Activated gamma-delta T cell (primary cell): Measurements from ENCODE around the gene WRAP73.
"Not testable (repeated sequence)": the region's sequence is repeated elsewhere in the genome, so short reads cannot be mapped to it uniquely, and the experiment has no call there.

ENCODE experiments used
- DNase-seq: peaks from one replicate; lab custom pipeline; 2025; lab: John Stamatoyannopoulos, UW

WRAP73 gene

DNA sequence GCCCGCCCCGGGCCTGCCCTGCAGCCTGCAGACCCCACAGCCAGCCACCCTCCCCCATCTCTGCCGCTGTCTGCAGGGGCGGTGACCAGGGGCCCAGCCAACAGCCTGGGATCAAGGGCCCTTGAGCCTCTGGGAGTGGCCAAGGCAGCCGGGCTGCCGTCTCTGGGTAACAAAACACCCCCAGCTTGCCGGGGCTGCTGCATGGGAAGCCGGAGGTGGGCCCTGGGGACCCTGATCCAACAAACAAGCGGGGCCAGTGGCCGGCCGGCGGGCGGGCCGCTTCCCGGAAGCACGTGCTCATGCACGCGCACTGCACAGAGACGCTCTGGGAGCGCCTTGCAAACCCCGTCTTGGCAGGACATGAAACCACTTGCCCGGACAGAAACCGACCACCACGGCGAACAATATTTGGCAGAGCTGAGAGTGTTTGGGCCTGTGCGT, 51.8 kb downstream of the WRAP73 start:
- DNase-seq, result no peak

DNA sequence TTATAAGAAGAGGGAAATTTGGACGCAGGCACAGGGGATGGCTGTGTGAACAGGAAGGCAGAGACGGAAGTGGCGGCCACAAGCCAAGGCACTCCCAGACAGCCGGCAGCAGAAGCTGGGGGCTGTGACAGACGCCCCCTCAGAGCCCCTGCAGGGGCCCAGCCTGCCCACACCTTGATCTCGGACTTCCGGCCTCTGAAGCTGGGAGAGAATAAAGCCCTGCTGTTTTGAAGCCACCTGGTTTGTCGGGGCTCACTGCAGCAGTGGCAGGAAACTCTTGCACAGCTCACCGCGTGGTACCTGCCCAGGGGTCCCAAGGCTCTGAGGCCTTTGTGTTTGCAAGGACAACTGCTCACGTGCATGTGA, 52.3 kb downstream of the WRAP73 start:
- DNase-seq, result no peak

GRCh38 chr1:3596663-3597598, 53.0 kb downstream of the WRAP73 start:
- DNase-seq, result no peak

- DNase-seq, result no peak
These were observed 54.0 kb downstream of the WRAP73 start for GRCh38 chr1:3595949-3596348.

DNA sequence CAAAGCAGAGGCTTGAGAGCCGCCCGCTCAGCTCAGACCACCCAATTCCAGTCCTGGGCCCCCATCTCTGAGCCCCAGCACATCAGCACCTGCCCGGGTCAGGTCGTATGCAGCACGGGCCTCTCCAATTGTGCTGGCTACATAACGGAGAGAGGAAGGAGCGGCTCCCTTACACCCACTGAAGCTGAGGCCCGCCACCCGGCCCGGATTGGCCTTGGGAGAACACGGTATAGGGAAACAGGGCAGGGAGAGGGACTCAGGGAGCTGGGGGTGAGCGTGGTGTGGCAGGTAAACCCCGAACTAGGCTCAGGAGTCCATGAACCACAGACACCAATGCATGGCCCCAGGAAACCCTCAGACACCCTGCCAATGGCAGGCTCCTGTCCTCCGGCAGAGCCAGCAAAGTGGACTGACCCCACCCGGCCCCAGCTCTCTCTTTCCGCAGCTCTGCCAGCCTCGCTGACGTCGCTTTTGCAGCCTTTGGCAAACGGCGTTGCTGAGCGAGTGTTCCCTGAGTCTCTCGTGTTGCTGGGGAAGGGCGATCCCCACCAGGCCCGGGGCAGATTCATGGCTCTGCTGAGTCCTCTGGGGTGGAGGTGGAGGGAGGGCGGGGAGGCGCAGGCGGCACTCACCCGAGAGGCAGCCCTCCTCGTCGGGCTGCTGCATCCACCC, 55.1 kb downstream of the WRAP73 start:
- no peak for DNase-seq

GRCh38 chr1:3593745-3594144, 56.2 kb downstream of the WRAP73 start:
- no peak for DNase-seq

- DNase-seq, result no peak
These were observed 56.6 kb downstream of the WRAP73 start for GRCh38 chr1:3593334-3593733.

DNA sequence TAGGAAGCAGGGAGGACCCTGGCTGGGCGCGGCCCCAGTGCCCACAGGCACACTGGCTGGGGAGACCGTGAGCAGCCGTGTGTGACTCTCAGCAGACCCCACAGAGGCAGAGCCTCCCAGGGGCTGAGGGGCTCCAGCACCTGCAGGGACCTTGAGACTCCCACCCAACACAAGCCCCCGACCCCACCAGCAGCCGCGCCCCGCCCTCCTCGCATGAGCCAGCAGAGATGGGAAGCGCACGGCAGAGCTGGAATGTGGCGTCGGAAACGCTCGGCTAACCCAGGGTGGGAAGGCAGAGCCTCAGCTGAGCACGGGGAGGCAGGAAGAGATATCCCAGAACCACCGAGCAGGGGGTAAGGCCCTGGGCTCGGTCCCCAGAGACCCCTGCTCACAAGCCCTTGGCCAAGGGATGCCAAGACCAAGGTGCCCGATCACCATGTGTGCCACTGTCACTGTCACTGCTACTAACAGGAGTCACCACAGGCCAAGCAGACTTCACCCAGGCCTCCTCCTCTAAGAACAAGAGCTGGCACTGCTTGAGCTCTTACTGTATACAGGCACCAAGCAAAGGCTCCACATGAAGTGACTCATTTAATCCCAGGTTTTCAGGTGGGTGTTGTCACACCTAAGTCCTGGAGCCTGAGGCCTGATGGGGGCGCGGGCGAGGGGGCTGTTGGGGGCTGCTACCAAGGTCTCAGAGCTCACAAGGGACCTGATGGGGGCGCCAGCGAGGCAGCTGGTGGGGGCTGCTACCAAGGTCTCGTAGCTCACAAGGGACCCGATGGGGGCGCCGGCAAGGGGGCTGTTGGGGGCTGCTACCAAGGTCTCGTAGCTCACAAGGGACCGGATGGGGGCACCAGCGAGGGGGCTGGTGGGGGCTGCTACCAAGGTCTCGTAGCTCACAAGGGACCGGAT, 58.7 kb downstream of the WRAP73 start:
- no peak for DNase-seq

- DNase-seq, result no peak
These were observed 59.7 kb downstream of the WRAP73 start for GRCh38 chr1:3590139-3590763.

- no peak for DNase-seq
These were observed 61.5 kb downstream of the WRAP73 start for GRCh38 chr1:3588395-3588794.

DNA sequence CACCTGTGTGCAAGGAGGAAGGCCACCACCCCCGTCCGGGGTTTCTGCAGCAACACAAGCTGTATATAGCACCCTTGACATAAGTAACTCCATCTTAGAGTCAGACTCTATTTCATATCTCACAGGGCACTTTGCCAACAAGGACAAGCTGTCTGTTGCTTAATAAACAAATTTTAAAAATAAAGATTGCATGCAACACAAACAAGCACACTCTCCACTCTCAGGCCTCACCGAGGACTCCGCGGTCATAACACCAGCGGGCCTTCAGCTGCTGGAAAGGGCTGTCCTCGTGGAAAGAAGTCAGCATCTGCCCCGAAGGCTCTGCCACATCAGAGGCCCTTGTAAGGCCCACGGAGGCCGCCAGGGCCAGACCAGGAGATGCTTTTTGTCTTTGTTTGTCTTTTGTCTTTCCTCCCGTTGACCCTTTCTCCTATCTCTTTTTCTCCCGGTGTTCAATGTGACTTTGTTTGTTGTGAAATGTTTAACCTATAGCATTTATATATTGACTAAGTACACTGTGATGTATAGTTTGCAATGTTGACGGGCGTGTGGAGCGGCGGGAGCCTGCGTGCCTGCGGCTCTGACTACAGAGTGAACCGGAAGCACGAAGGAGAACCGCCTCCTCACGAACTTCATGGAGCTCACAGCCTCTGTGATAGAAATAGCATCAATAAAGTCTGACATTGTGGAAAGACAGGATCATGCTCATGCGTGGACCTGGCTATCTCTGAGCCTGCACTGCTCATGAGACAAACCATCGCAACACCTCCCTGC, 62.7 kb downstream of the WRAP73 start:
- no peak for DNase-seq

GRCh38 chr1:3585940-3586568, 63.8 kb downstream of the WRAP73 start:
- DNase-seq, result no peak

DNA sequence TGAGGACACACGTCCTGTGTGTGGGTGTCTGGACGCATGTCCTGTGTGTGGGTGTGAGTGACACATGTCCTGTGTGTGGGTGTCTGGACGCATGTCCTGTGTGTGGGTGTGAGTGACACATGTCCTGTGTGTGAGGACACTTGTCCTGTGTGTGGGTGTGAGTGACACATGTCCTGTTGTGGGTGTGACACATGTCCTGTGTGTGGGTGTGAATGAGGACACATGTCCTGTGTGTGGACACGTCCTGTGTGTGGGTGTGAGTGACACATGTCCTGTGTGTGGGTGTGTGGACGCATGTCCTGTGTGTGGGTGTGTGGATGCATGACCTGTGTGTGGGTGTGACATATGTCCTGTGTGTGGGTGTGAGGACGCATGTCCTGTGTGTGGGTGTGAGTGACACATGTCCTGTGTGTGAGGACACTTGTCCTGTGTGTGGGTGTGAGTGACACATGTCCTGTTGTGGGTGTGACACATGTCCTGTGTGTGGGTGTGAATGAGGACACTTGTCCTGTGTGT, 64.5 kb downstream of the WRAP73 start:
- not testable (repeated sequence) for DNase-seq

DNA sequence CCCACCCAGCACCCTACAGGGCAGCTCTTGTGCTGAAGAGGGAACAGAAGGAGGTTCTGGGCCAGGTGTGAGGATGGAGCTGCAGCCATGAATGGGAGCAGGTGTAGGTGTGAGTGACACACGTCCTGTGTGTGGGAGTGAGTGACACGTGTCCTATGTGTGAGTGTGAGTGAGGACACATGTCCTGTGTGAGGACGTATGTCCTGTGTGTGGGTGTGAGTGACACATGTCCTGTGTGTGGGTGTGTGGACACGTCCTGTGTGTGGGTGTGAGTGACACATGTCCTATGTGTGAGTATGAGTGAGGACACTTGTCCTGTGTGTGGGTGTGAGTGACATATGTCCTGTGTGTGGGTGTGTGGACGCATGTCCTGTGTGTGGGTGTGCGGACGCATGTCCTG, 65.0 kb downstream of the WRAP73 start:
- no peak for DNase-seq

GRCh38 chr1:3583751-3584150, 66.2 kb downstream of the WRAP73 start:
- DNase-seq, result not testable (repeated sequence)

DNA sequence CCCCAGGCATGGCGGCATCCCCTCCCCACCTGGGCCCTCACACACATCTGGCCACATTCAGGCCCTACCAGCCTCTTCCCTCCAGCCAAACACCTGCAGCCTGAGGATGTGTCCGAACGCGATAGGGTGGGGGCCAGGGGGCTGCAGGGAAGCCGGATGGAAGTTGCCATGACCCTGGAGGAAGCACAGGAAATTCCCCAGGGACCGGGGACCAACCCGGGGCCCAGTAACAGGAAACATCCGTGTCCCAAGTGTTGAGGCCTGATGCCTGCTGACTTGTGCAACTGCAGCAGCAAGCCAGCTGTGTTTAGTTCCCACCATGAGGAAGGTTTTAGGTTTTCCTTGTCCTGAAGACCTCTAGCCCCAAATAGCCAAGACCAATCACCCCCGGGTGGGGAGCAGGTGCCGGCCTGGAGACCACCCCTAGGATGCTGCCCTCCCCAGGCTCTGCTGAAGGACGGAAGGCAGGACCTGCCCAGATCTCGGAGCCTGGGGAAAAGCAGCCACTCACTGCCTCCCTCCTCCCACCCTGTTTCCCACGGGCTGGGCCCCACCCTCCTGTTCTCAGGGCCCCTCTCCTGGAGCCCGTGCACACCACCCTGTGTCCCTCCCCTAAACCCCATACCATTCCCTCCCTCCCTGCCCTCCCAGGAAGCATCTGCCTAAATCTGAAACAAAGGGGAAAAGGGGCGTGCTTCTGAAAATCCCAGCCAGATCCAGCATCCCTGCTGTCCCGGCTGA, 68.4 kb downstream of the WRAP73 start:
- DNase-seq, result no peak
